H1 (cell line): ENCODE data around the gene RBMX2. TPM values are rescaled to one million over a fixed set of nuclear protein-coding genes. Genes with fewer than 3 reads are reported as not detected.

Experiments used
- POLR2A ChIP-seq, 2 experiments: IDR thresholded peaks; 1 replicate in 1 of 2; 2 replicates in 1 of 2; pipeline ENCODE4 v1.6.1; 2011; ENCODE audit warnings: low read depth in 2 of 2, low read length in 2 of 2, mild to moderate bottlenecking in 2 of 2; ENCODE audit errors: control extremely low read depth in 1 of 2
- RBBP5 ChIP-seq: IDR thresholded peaks from 2 replicates; pipeline ENCODE4 v1.7.1; 2012; ENCODE audit warnings: low read depth, mild to moderate bottlenecking, inconsistent platforms, low read length, moderate library complexity, borderline replicate concordance
- TEAD4 ChIP-seq: IDR thresholded peaks from 2 replicates; pipeline ENCODE4 v1.6.1; 2012; ENCODE audit warnings: low read depth, low read length, inconsistent platforms, mixed read lengths
- polyA plus RNA-seq, 7 experiments: library from polyadenylated mRNA; depleted of rRNA in 3 of 7; stranded (reverse) in 5 of 7; unstranded in 2 of 7; fragments of >200 nt in 5 of 7; fragments of 200-250 nt in 2 of 7; gene quantifications; 1 replicate in 5 of 7; 2 replicates in 1 of 7; 4 replicates in 1 of 7; pipeline versions ENCODE4 v1.2.1 to v1.2.3, GENCODE V29; 2011 to 2013; ENCODE audit warnings: missing spikeins in 2 of 7, mixed read lengths in 2 of 7
- total RNA-seq: library from RNA; stranded (reverse); fragmentation: NEBNext Ultra II Directional; extraction: Animal tissue kit (Norgen Biotek cat#: 25700); gene quantifications from 2 replicates; pipeline ENCODE4 v1.2.1, GENCODE V29; 2021

The RBMX2 gene
- total and polyA plus RNA-seq, 2 of the 8 experiments (the other 6 are each of a cell fraction or from before 2014, with no cell fraction given): 10.8 to 23.2 TPM

DNA sequence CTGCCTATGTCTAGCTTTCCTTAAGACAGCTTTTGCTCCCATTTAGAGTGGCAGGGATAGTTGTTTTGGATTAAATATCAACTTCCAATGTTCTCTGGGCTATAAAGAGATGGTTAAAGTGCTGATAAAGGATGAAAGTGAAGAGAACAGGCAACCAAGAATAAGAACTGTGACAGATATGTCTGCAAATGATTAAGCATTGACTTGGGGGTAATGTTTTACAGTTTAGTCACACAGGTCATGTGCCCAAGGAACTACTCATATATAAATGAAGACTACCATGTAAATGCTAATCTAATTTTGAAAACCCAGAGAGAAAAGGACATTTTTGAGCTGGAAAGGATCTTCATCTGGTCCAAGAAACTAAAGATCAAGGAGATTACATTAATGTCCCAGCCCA lies 42.1 kb downstream of the RBMX2 start (continued):
- TF ChIP-seq TEAD4 (no peak), RBBP5 (no peak), POLR2A (IDR thresholded peaks at IDR 0.05; ENCODE audit: control extremely low read depth in 1 of 2, low read depth in 2 of 2, low read length in 2 of 2) (no peak)
- TF ChIP-seq, all 59 proteins: peak for 0
